SH-SY5Y (cell line): ENCODE data around the gene SELENOK.

Source experiments
- GATA2 ChIP-seq: IDR thresholded peaks from 2 replicates; pipeline ENCODE4 v1.6.1; 2011; ENCODE audit warnings: mild to moderate bottlenecking, low read depth, low read length
- GATA3 ChIP-seq: IDR thresholded peaks from 2 replicates; pipeline ENCODE4 v1.6.1; 2011; ENCODE audit warnings: low read depth, mild to moderate bottlenecking, low read length, moderate library complexity

SELENOK gene

GRCh38 chr3:53890726-53891475, 758 bp downstream of the SELENOK start:
- TF ChIP-seq GATA2, result no peak
- TF ChIP-seq GATA3, result no peak

GRCh38 chr3:53888232-53888631, 3.4 kb downstream of the SELENOK start:
- TF ChIP-seq GATA2 (no peak), GATA3 (no peak)

GRCh38 chr3:53887446-53887845, 4.2 kb downstream of the SELENOK start:
- TF ChIP-seq GATA2, result no peak
- no peak for TF ChIP-seq GATA3

GRCh38 chr3:53885239-53885638, 6.4 kb downstream of the SELENOK start:
- TF ChIP-seq GATA3, result no peak
- TF ChIP-seq GATA2, result no peak

- no peak for TF ChIP-seq GATA2
- no peak for TF ChIP-seq GATA3
Measured at GRCh38 chr3:53884623-53885022, 7.0 kb downstream of the SELENOK start.

GRCh38 chr3:53883008-53883407, 8.7 kb downstream of the SELENOK start:
- no peak for TF ChIP-seq GATA2
- no peak for TF ChIP-seq GATA3

- TF ChIP-seq GATA2, result no peak
- no peak for TF ChIP-seq GATA3
Measured at GRCh38 chr3:53881691-53882593, 9.7 kb downstream of the SELENOK start, which contains the start of gene ACTR8. TSS of gene ACTR8 (minus strand) at chr3:53882152. CDS start at chr3:53882101, 51 bp downstream.

GRCh38 chr3:53880396-53881345, 11.0 kb downstream of the SELENOK start:
- no peak for TF ChIP-seq GATA3
- no peak for TF ChIP-seq GATA2

- TF ChIP-seq GATA3, result no peak
- TF ChIP-seq GATA2, result no peak
Measured at GRCh38 chr3:53865732-53866499, 25.7 kb downstream of the SELENOK start.

- no peak for TF ChIP-seq GATA2
Measured at GRCh38 chr3:53863145-53863544, 28.5 kb downstream of the SELENOK start.

- no peak for TF ChIP-seq GATA3
Measured at GRCh38 chr3:53862241-53862640, 29.4 kb downstream of the SELENOK start.

GRCh38 chr3:53860196-53860595, 31.5 kb downstream of the SELENOK start:
- TF ChIP-seq GATA2 (no peak), GATA3 (no peak)

- TF ChIP-seq GATA2 (no peak), GATA3 (no peak)
Measured at GRCh38 chr3:53859178-53859577, 32.5 kb downstream of the SELENOK start.
